Lower leg skin (tissue), 3 donors: ENCODE results near the gene BIK.

Source experiments
- POLR2A ChIP-seq, 2 donors: fragments of 450-650 bp; IDR thresholded peaks; one replicate each; pipeline ENCODE4 v1.6.1; 2016 to 2017; ENCODE audit warnings: antibody characterized with exemption in 2 of 2, mild to moderate bottlenecking in 1 of 2, moderate library complexity in 1 of 2
- TF ChIP-seq, protein P1 (sequence below), 3 donors: fragments of 450-650 bp; IDR thresholded peaks; one replicate each; pipeline ENCODE4 v1.5.1; 2016; ENCODE audit warnings: antibody characterized with exemption in 3 of 3, mild to moderate bottlenecking in 3 of 3, moderate library complexity in 2 of 3

DNA sequence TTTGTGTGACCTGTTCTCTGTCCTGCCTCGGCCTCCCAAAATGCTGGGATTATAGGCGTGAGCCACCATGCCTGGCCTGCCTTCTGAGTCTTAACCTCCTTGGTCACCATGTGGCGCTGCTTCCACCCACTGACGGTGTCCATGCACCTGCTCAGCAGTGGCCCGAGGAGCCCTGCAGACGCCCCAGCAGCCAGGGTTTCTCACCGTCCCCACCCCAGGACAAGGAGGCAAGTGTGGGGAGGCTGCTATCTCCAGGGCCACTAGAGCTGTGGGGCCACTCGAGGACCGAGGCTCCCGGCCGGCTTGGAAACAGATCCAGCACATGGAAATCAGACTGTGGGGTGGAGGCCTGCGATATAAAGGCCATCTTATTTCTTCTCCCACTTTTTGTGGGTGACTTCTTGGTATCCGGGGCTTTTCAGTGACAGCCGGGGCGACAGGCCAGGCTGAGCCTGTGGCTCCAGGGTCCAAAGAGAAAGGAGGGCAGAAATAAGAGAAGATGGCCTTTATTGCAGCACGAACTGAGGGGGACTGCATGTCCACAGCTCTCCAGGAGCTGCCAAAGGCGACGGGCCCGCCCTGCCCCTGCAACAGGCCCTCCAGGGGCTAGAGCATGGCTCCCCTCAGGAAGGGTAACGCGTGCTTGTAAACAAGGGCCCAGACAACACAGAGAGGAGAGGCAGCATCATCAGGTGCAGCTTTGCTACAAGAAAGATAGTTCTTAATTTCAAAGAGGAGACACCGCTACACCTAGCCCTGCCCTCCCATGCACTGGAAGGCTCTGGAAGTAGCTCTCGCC lies 55.8 kb downstream of the BIK start:
- TF ChIP-seq POLR2A (IDR thresholded peaks at IDR 0.05) = no peak
- TF ChIP-seq, protein P1, sequence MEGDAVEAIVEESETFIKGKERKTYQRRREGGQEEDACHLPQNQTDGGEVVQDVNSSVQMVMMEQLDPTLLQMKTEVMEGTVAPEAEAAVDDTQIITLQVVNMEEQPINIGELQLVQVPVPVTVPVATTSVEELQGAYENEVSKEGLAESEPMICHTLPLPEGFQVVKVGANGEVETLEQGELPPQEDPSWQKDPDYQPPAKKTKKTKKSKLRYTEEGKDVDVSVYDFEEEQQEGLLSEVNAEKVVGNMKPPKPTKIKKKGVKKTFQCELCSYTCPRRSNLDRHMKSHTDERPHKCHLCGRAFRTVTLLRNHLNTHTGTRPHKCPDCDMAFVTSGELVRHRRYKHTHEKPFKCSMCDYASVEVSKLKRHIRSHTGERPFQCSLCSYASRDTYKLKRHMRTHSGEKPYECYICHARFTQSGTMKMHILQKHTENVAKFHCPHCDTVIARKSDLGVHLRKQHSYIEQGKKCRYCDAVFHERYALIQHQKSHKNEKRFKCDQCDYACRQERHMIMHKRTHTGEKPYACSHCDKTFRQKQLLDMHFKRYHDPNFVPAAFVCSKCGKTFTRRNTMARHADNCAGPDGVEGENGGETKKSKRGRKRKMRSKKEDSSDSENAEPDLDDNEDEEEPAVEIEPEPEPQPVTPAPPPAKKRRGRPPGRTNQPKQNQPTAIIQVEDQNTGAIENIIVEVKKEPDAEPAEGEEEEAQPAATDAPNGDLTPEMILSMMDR (IDR thresholded peaks at IDR 0.05) = no peak
